Right lobe of liver (tissue), 6 donors: ENCODE results near the gene EPHA6. TPM values are rescaled to one million over a fixed set of nuclear protein-coding genes. Genes with fewer than 3 reads are reported as not detected.
"Not testable (repeated sequence)": the region's sequence is repeated elsewhere in the genome, so short reads cannot be mapped to it uniquely, and the experiment has no call there.

Source experiments
- ATAC-seq, 4 donors: fragments of 200-7000 bp; cut with Tn5 transposase; one replicate each; pipeline ENCODE4 v1.9.1; 2020; ENCODE audit warnings: mild to moderate bottlenecking in 4 of 4, moderate library complexity in 4 of 4
- DNase-seq, 3 donors: peaks; one replicate each; pipeline ENCODE4 v3.0.0-alpha.2; 2020
- H3K27ac ChIP-seq, 3 donors: fragments of 200-600 bp; one replicate each; pipeline ENCODE4 v1.8.0; 2022
- H3K27me3 ChIP-seq, 2 donors: fragments of 200-600 bp; one replicate each; pipeline ENCODE4 v1.8.0; 2022
- H3K36me3 ChIP-seq, 4 donors: fragments of 200-600 bp; sonication (generic) in 1 of 4; one replicate each; pipeline versions ENCODE4 v1.5.1 to v1.8.0; 2017 to 2022; ENCODE audit warnings: control low read depth in 1 of 4
- H3K4me1 ChIP-seq, 4 donors: fragments of 200-600 bp; sonication (generic) in 1 of 4; one replicate each; pipeline versions ENCODE4 v1.5.1 to v1.8.0; 2017 to 2022; ENCODE audit warnings: control low read depth in 1 of 4
- H3K4me3 ChIP-seq, 3 donors: fragments of 200-600 bp; one replicate each; pipeline ENCODE4 v1.8.0; 2022
- H3K9me3 ChIP-seq, 4 donors: fragments of 200-600 bp; sonication (generic) in 1 of 4; one replicate each; pipeline versions ENCODE4 v1.5.1 to v1.8.0; 2017 to 2022; ENCODE audit warnings: control low read depth in 1 of 4
- CTCF ChIP-seq, 4 donors: fragments of 200-600 bp in 3 of 4; fragments of 450-650 bp in 1 of 4; IDR thresholded peaks; one replicate each; pipeline versions ENCODE4 v1.5.1 to v1.8.0; 2016 to 2022; ENCODE audit warnings: antibody characterized with exemption in 4 of 4, mild to moderate bottlenecking in 2 of 4
- POLR2A ChIP-seq: fragments of 450-650 bp; IDR thresholded peaks from one replicate; pipeline ENCODE4 v1.6.1; 2017; ENCODE audit warnings: antibody characterized with exemption, mild to moderate bottlenecking
- WGBS: methylation state at CpG from one replicate; pipeline ENCODE4 v1.1.6; 2018; ENCODE audit warnings: low coverage, low lambda C conversion rate; ENCODE audit not compliant: insufficient coverage; ENCODE audit errors: missing lambda C conversion rate; 5-methylcytosine and 5-hydroxymethylcytosine counted together
- intact Hi-C, 2 donors: fragments of 100-400 bp; cut with DNase I; formaldehyde crosslinking; loops; one replicate each; pipeline versions ENCODE4 v1.11.2 to v1.14.1; 2022
- total RNA-seq, 6 experiments: library from RNA; depleted of rRNA in 2 of 6; stranded (reverse); fragments of >200 nt in 2 of 6; fragmentation: NEBNext Ultra II Directional in 3 of 6; extraction: Animal tissue kit (Norgen Biotek cat#: 25700) in 3 of 6; gene quantifications; one replicate each; pipeline versions ENCODE4 v1.1.0 to v1.2.4, GENCODE V29; 2016 to 2023
- donor health status: DM: no; HTN: yes; CAD: no.
- donor health status: DM: no; HTN: no; CAD: no.
- donor health status: DM: no; HTN: no; CAD: no.
- donor health status: DM: no; HTN: yes; CAD: no.
- donor health status: DM: no; HTN: yes; CAD: no.

The EPHA6 gene
- total RNA-seq, 6 experiments from 2014 or later, result not detected

DNA sequence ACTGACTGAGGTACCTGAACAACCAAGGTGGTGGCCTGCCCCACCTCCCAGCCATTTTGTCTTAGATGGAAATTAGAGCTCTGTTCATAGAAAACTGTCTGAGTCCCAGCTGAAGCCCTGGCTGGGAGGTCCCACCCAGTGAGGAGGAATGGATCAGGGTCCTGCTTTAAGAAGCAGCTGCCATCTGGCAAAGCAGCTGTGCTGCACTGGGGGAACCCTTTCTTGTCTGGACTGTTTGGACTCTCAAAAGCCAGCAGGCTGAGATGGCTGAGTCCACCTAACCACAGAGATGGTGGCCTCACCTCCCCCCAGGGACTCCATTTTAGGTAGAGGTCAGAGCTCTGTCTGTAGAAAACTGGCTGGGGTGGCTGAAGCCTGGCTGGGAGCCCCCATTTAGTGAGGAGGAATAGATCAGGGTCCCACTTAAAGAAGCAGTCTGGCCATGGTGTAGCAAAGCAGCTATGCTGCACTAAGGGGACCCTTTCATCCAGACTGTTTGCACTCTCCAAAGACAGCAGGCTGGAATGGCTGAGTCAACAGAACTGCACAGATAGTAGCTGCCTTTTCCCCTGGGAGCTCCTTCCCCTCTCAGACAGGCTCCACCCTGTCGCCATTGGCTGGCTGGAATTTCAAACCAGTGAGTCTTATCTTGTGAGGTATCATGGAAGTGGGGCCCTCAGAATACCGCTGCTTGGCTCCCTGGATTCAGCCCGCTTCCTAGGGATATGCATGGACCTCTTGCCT is 116.9 kb downstream of the EPHA6 start:
- Histone ChIP-seq H3K27ac (no peak overlapping the region), H3K9me3 (no peaks in the 10 kb centered on the region), H3K36me3 (no peaks in the 10 kb centered on the region), H3K27me3 (no peaks in the 10 kb centered on the region), H3K4me1 (no peaks in the 10 kb centered on the region), H3K4me3 (no peak overlapping the region)
- DNase-seq (no peak), ATAC-seq (no peak)
- intact Hi-C loops, result no loop called here
- WGBS, result 77% methylated on average over 3 of the region's 3 CpGs
- TF ChIP-seq CTCF (IDR thresholded peaks at IDR 0.05), result no peak

DNA sequence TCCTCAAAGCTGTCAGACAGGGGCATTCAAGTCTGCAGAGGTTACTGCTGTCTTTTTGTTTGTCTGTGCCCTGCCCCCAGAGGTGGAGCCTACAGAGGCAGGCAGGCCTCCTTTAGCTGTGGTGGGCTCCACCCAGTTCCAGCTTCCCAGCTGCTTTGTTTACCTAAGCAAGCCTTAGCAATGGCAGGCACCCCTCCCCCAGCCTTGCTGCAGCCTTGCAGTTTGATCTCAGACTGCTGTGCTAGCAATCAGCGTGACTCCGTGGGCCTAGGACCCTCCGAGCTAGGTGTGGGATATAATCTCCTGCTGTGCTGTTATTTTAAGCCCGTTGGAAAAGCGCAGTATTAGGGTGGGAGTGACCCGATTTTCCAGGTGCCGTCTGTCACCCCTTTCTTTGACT is 127.7 kb downstream of the EPHA6 start:
- H3K4me3 ChIP-seq, H3K4me1 ChIP-seq, H3K36me3 ChIP-seq, H3K27me3 ChIP-seq, H3K27ac ChIP-seq, DNase-seq, ATAC-seq, intact Hi-C loops, H3K9me3 ChIP-seq: not testable (repeated sequence)
- no CpG with 5 or more reads among the region's 7 CpGs for WGBS

DNA sequence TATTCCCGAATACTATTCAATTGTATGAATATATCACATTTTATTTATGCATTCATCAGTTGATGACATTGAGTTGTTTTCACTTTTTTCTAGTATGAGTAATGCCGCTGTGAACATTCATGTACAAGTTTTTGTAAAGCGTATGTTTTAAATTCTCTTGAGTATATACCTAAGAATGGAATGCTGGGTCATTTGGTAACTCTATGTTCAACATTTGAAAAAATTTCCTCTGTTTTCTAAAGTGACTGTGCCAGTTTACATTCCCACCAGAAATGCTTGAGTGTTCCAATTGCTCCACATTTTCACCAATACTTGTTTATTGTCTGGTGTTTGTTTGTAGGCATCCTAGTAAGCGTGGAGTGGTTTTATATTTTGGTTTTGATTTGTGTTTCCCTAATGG is 144.5 kb downstream of the EPHA6 start:
- H3K36me3 ChIP-seq, result no peaks in the 10 kb centered on the region
- WGBS, result 58% methylated on average over 4 of the region's 4 CpGs
- H3K4me1 ChIP-seq, result no peaks in the 10 kb centered on the region
- no peaks in the 10 kb centered on the region for H3K27me3 ChIP-seq
- no peak overlapping the region for H3K27ac ChIP-seq
- ATAC-seq, result no peak
- DNase-seq, result no peak
- intact Hi-C loops, result no loop called here
- no peak overlapping the region for H3K4me3 ChIP-seq
- H3K9me3 ChIP-seq, result no peaks in the 10 kb centered on the region
- TF ChIP-seq POLR2A, result no peak
- TF ChIP-seq CTCF (IDR thresholded peaks at IDR 0.05), result no peak

GRCh38 chr3:96959474-96959873 is 145.1 kb downstream of the EPHA6 start:
- no peak for TF ChIP-seq CTCF (IDR thresholded peaks at IDR 0.05)
- TF ChIP-seq POLR2A, result no peak
- no peak for ATAC-seq
- no peaks in the 10 kb centered on the region for H3K9me3 ChIP-seq
- no peak for DNase-seq
- no peak overlapping the region for H3K27ac ChIP-seq
- intact Hi-C loops, result no loop called here
- 20% methylated on average over 1 of the region's 1 CpG for WGBS
- no peaks in the 10 kb centered on the region for H3K4me1 ChIP-seq
- no peak overlapping the region for H3K4me3 ChIP-seq
- H3K36me3 ChIP-seq, result no peaks in the 10 kb centered on the region
- H3K27me3 ChIP-seq, result no peaks in the 10 kb centered on the region

GRCh38 chr3:96959901-96960641 is 145.7 kb downstream of the EPHA6 start:
- Histone ChIP-seq H3K36me3 (no peaks in the 10 kb centered on the region), H3K9me3 (no peaks in the 10 kb centered on the region), H3K4me3 (no peak overlapping the region), H3K27me3 (no peaks in the 10 kb centered on the region), H3K4me1 (no peaks in the 10 kb centered on the region), H3K27ac (no peak overlapping the region)
- ATAC-seq, result no peak
- DNase-seq, result no peak
- TF ChIP-seq POLR2A, result no peak
- no peak for TF ChIP-seq CTCF (IDR thresholded peaks at IDR 0.05)
- intact Hi-C loops, result no loop called here
- 34% methylated on average over 4 of the region's 4 CpGs for WGBS
